ENCODE measurements around the gene DTYMK.

DNA sequence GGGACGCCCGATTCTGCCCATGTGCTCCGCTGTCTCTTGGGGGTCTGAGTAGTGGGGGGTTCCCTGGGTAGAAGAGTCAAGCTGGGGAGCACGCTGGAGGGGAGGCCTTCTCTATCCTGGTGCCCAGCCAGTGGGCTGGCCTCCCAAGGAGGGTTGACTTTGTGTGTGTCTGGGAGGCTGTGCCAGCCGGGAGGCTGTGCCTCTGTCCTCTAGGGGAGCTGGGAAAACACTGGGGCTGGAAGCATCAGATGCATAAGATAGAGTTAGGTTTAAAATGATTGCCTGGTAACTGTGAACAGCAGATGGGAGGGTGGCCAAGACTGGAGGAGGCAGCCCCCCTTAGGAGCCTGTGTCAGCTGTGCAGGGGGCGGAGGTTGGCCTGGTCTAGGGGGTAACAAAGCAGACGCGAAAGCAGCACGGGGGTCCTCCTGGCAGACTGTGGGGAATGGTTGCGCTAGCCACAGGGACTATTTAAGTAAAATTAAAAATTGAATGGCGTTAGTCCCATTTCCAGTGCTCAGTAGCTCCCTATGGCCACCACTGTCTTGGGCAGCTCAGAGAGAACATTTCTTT lies 16.5 kb upstream of the DTYMK start:
- TF ChIP-seq, protein P1, sequence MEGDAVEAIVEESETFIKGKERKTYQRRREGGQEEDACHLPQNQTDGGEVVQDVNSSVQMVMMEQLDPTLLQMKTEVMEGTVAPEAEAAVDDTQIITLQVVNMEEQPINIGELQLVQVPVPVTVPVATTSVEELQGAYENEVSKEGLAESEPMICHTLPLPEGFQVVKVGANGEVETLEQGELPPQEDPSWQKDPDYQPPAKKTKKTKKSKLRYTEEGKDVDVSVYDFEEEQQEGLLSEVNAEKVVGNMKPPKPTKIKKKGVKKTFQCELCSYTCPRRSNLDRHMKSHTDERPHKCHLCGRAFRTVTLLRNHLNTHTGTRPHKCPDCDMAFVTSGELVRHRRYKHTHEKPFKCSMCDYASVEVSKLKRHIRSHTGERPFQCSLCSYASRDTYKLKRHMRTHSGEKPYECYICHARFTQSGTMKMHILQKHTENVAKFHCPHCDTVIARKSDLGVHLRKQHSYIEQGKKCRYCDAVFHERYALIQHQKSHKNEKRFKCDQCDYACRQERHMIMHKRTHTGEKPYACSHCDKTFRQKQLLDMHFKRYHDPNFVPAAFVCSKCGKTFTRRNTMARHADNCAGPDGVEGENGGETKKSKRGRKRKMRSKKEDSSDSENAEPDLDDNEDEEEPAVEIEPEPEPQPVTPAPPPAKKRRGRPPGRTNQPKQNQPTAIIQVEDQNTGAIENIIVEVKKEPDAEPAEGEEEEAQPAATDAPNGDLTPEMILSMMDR (IDR thresholded peaks at IDR 0.05) = no peak
- TF ChIP-seq POLR2A (IDR thresholded peaks at IDR 0.05) = no peak
